ENCODE data around the gene THSD4. TPM values are rescaled to one million over a fixed set of nuclear protein-coding genes. Genes with fewer than 3 reads are reported as not detected.

THSD4 gene
- polyA plus RNA-seq, 1 experiment, result 18.8 TPM

DNA sequence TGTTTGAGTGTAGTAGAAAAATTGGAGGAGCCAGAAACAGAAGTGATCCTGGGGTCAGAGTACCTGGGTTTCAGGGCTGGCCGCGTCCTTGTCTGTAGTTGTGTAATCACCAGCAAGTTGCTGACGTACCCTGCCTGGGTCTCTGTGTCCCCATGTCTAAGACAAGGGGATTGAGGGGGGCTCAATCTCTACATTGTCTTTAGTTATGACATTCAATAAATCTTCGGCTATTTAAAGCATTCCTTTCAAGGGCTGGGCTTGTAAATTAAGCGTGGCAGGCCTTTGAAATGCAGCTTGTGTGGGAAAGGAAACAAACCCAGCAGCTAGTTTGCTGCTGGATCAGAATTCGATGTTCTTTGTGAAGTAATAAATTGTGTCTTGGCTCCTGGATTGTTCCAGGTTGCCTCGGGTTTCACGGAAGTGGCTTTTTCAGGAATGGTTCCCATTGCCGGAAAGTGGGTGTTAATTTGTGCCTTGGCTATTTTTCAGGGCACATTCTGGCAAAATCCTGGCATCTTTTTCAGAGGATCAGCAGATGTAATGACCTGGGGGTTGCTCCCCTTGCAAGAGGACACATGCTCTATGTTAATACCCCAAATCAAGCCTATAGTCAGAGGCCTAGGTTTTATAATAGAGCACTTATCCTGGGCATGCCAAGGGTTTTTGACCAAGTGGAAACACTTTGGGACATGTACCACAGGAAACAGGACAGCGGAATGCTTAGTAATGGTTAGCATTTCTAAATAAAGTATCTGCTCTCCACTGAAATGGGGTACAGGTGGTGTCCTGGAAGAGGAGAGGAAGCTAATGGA, 400.3 kb downstream of the THSD4 start:
- H3K27me3 ChIP-seq (ENCODE audit: control insufficient read depth, insufficient read depth, low read length), result no peaks in the 10 kb centered on the region
- TF ChIP-seq, protein P1, sequence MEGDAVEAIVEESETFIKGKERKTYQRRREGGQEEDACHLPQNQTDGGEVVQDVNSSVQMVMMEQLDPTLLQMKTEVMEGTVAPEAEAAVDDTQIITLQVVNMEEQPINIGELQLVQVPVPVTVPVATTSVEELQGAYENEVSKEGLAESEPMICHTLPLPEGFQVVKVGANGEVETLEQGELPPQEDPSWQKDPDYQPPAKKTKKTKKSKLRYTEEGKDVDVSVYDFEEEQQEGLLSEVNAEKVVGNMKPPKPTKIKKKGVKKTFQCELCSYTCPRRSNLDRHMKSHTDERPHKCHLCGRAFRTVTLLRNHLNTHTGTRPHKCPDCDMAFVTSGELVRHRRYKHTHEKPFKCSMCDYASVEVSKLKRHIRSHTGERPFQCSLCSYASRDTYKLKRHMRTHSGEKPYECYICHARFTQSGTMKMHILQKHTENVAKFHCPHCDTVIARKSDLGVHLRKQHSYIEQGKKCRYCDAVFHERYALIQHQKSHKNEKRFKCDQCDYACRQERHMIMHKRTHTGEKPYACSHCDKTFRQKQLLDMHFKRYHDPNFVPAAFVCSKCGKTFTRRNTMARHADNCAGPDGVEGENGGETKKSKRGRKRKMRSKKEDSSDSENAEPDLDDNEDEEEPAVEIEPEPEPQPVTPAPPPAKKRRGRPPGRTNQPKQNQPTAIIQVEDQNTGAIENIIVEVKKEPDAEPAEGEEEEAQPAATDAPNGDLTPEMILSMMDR (IDR thresholded peaks at IDR 0.05; ENCODE audit: insufficient read depth, low read depth, low read length), result no peak
- ChIA-PET CTCF (no interaction called here), POLR2A (no interaction called here)
- no peaks in the 10 kb centered on the region for H3K36me3 ChIP-seq (ENCODE audit: control insufficient read depth, insufficient read depth, low read length)
- DNase-seq (ENCODE audit: low read depth), result no peak
- H3K4me3 ChIP-seq (ENCODE audit: low read depth, low read length), result no peak overlapping the region

DNA sequence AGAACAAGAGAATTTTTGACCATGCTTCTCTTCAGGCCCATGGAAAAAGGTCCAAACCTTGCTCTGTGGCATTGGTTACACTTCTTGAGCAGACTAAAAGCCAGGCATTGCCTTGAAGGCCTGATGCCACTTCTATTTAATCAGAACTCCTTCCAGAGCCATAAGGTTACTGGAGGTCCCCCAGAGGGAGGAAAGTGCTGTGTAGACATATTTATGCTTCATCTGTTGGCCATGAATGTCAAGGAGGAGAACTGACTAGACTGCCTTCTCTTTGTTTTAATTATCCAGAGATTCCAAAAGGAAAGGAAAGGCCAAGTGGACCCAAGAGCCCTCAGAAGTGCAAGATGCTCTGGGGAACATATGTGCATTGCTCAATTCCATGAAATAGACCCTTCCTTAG, 402.5 kb downstream of the THSD4 start:
- Histone ChIP-seq H3K36me3 (ENCODE audit: control insufficient read depth, insufficient read depth, low read length) (no peaks in the 10 kb centered on the region), H3K4me3 (ENCODE audit: low read depth, low read length) (no peak overlapping the region), H3K27me3 (ENCODE audit: control insufficient read depth, insufficient read depth, low read length) (no peaks in the 10 kb centered on the region)
- no peak for DNase-seq (ENCODE audit: low read depth)
- TF ChIP-seq, protein P1 (IDR thresholded peaks at IDR 0.05; ENCODE audit: insufficient read depth, low read depth, low read length), result no peak
- CTCF ChIA-PET, result no interaction called here
- POLR2A ChIA-PET, result no interaction called here

DNA sequence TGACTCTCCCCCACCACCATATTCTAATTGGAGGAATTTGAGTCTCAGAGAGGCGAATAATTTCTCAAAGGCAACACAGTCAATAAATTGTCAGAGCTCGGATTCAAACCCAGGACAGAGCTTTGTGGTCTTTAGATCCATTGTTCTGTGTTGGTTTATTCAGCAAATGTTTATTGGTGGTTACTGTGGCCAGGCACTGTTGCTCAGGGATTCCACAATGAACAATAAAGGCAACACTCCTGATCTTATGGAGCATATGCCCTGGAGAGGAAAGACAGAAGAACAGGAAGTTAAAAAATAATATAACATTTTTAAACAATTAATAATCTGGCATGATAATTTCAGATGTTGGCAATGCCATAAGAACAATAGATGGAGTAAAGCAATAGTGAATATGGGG, 403.4 kb downstream of the THSD4 start:
- TF ChIP-seq, protein P1 (IDR thresholded peaks at IDR 0.05; ENCODE audit: insufficient read depth, low read depth, low read length), result no peak
- POLR2A ChIA-PET, result no interaction called here
- CTCF ChIA-PET, result interaction anchor here (1.0 to 1.3 kb wide), 2 partner anchors 14 to 34 kb away, joined by 3 read pairs; no protein-coding TSS in a partner anchor
- Histone ChIP-seq H3K27me3 (ENCODE audit: control insufficient read depth, insufficient read depth, low read length) (no peaks in the 10 kb centered on the region), H3K4me3 (ENCODE audit: low read depth, low read length) (no peak overlapping the region), H3K36me3 (ENCODE audit: control insufficient read depth, insufficient read depth, low read length) (no peaks in the 10 kb centered on the region)
- no peak for DNase-seq (ENCODE audit: low read depth)

DNA sequence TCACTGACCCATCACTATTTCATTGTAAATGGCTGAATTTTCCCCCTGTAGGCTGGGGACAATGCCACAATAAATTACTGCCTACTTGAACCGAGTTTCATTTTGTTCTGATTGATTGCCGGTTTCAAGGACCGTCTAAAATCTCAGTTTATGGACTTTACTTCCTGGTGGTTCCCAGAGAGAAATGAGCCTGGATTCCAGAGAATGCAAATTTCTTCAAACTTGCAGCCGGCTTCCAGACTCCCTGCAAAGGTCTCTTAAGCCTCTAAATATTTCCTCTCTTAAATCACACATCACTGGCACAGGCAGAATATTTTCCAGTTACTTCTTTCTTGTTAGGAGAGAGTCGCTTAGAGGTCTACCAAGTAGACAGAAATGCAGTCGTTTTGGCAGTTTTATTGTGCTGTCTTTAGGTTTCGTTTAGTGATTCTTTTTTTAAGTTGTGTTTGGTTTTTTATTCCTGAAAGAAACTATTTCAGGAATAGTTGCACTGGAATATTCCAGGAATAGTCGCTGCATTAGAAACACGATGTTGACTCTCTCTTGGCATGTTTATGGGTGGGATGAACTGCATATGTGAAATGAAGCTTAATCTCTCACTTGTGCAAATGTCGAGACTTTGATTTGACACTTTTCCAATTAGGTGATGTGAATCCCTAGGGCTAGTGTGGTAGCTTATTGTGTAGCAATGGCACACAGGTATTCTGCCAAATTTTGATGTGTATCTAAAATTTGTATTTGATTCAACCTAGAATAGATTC, 411.0 kb downstream of the THSD4 start:
- TF ChIP-seq, protein P1 (IDR thresholded peaks at IDR 0.05; ENCODE audit: insufficient read depth, low read depth, low read length), result no peak
- ChIA-PET CTCF (interaction anchor here (1.3 kb wide), 1 partner anchor 218 kb away, joined by 3 read pairs; no protein-coding TSS in a partner anchor), POLR2A (no interaction called here)
- DNase-seq (ENCODE audit: low read depth), result peak; percentile 11
- H3K27me3 ChIP-seq (ENCODE audit: control insufficient read depth, insufficient read depth, low read length), result no peaks in the 10 kb centered on the region
- no peak overlapping the region for H3K4me3 ChIP-seq (ENCODE audit: low read depth, low read length)
- H3K36me3 ChIP-seq (ENCODE audit: control insufficient read depth, insufficient read depth, low read length), result no peaks in the 10 kb centered on the region

DNA sequence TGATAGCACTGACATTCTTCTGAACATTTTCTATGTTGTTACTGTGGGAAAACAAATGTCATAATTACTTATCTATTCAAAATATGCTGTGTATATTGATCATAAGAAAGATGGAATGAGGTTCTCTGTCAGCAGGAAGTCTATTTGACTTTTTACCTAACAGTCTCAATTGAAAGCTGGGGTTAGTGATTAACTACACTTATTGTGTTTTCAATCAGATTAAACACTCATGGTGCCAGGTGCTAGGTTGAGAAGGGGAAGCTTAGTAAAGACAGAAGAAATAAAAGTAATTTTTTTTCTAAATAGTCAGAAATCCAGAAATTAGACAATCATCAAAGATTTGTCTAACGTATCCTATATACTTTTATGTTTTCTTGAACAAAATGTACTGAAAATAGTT, 414.1 kb downstream of the THSD4 start:
- Histone ChIP-seq H3K36me3 (ENCODE audit: control insufficient read depth, insufficient read depth, low read length) (no peaks in the 10 kb centered on the region), H3K27me3 (ENCODE audit: control insufficient read depth, insufficient read depth, low read length) (no peaks in the 10 kb centered on the region), H3K4me3 (ENCODE audit: low read depth, low read length) (no peak overlapping the region)
- POLR2A ChIA-PET, result no interaction called here
- TF ChIP-seq, protein P1 (IDR thresholded peaks at IDR 0.05; ENCODE audit: insufficient read depth, low read depth, low read length), result no peak
- DNase-seq (ENCODE audit: low read depth), result no peak
- CTCF ChIA-PET, result interaction anchor here (1.2 to 1.4 kb wide), 2 partner anchors 201 to 272 kb away, joined by 4 read pairs; no protein-coding TSS in a partner anchor

Data from BJ (cell line).